IMR-90 (cell line): ENCODE measurements around the gene DHRS3. TPM values are rescaled to one million over a fixed set of nuclear protein-coding genes. Genes with fewer than 3 reads are reported as not detected.

Experiments used
- ATAC-seq: fragments of 200-7000 bp; cut with Tn5 transposase; 2 replicates; pipeline ENCODE4 v1.9.1; 2020; ENCODE audit warnings: low read depth, mild to moderate bottlenecking, moderate library complexity
- BruUV-seq: library from RNA; stranded (reverse); fragments of 400-500 nt; replicated peaks from 2 replicates; lab custom pipeline; 2021; lab: Mats Ljungman, UMichigan
- CTCF ChIA-PET: fragments of 300-600 bp; formaldehyde crosslinking; extraction: SDS; loops from one replicate; lab custom pipeline; 2021; ENCODE audit warnings: antibody characterized with exemption; lab: Yijun Ruan, JAX
- POLR2A ChIA-PET: fragments of 300-600 bp; sonication (Branson Sonifier 250); formaldehyde crosslinking; loops from one replicate; lab custom pipeline; 2022; ENCODE audit warnings: antibody characterized with exemption; ENCODE audit not compliant: unreplicated experiment; lab: Charles Lee
- DNase-seq: peaks from one replicate; pipeline ENCODE4 v3.0.0; 2013
- H2AFZ ChIP-seq: replicated peaks from 2 replicates; pipeline ENCODE3; 2013; ENCODE audit warnings: low read length, mild to moderate bottlenecking; ENCODE audit not compliant: poor library complexity
- H2AK5ac ChIP-seq: 2 replicates; pipeline ENCODE4 v1.6.1; 2013; ENCODE audit warnings: low read depth, low read length, inconsistent platforms
- H2AK9ac ChIP-seq: replicated peaks from 2 replicates; pipeline ENCODE3; 2013; ENCODE audit warnings: mild to moderate bottlenecking, low read depth, low read length, moderate library complexity; ENCODE audit not compliant: poor library complexity
- H2BK120ac ChIP-seq: 2 replicates; pipeline ENCODE4 v1.6.1; 2013; ENCODE audit warnings: low read depth, low read length, inconsistent platforms
- H2BK15ac ChIP-seq: 3 replicates; pipeline ENCODE4 v1.6.1; 2013; ENCODE audit warnings: low read depth, low read length, inconsistent platforms
- H2BK20ac ChIP-seq: 2 replicates; pipeline ENCODE4 v1.6.1; 2013; ENCODE audit warnings: low read depth, mild to moderate bottlenecking, inconsistent platforms, low read length, moderate library complexity
- H2BK5ac ChIP-seq: 2 replicates; pipeline ENCODE4 v1.6.1; 2013; ENCODE audit warnings: mild to moderate bottlenecking, low read depth, low read length, inconsistent platforms; ENCODE audit not compliant: poor library complexity, severe bottlenecking
- H3K14ac ChIP-seq: replicated peaks from 2 replicates; pipeline ENCODE4 v1.6.1; 2013; ENCODE audit warnings: low read depth, low read length, inconsistent platforms
- H3K18ac ChIP-seq: 2 replicates; pipeline ENCODE4 v1.6.1; 2013; ENCODE audit warnings: low read depth, low read length, control low read depth
- H3K23ac ChIP-seq: 2 replicates; pipeline ENCODE4 v1.6.1; 2013; ENCODE audit warnings: low read depth, low read length, inconsistent platforms
- H3K27ac ChIP-seq: 2 replicates; pipeline ENCODE4 v1.5.1; 2013; ENCODE audit warnings: mild to moderate bottlenecking, control low read depth, low read length; ENCODE audit not compliant: insufficient read depth
- H3K27me3 ChIP-seq: 2 replicates; pipeline ENCODE4 v1.6.1; 2013; ENCODE audit warnings: low read length; ENCODE audit not compliant: control insufficient read depth, insufficient read depth
- H3K36me3 ChIP-seq: 2 replicates; pipeline ENCODE4 v1.6.1; 2013; ENCODE audit warnings: low read length, mixed read lengths; ENCODE audit not compliant: control insufficient read depth, insufficient read depth
- H3K4ac ChIP-seq: 2 replicates; pipeline ENCODE4 v1.6.1; 2013; ENCODE audit warnings: low read depth, low read length, inconsistent platforms
- H3K4me1 ChIP-seq: 2 replicates; pipeline ENCODE4 v1.6.1; 2013; ENCODE audit warnings: low read length, mixed read lengths; ENCODE audit not compliant: control insufficient read depth, insufficient read depth
- H3K4me2 ChIP-seq: 2 replicates; pipeline ENCODE4 v1.6.1; 2013; ENCODE audit warnings: low read depth, mild to moderate bottlenecking, control low read depth, low read length, moderate library complexity
- H3K4me3 ChIP-seq: 2 replicates; pipeline ENCODE4 v1.5.1; 2013; ENCODE audit warnings: low read depth, mild to moderate bottlenecking, control low read depth, low read length, moderate library complexity; ENCODE audit not compliant: insufficient read depth
- H3K56ac ChIP-seq: 2 replicates; pipeline ENCODE4 v1.6.1; 2013; ENCODE audit warnings: low read length, inconsistent platforms; ENCODE audit not compliant: insufficient read depth; ENCODE audit errors: extremely low read depth
- H3K79me1 ChIP-seq, 2 experiments: 2 replicates each; pipeline ENCODE4 v1.6.1; 2013; ENCODE audit warnings: low read length in 2 of 2, inconsistent platforms in 1 of 2, low read depth in 1 of 2
- H3K9ac ChIP-seq: 2 replicates; pipeline ENCODE4 v1.6.1; 2013; ENCODE audit warnings: low read depth, low read length, control low read depth
- H3K9me1 ChIP-seq: 2 replicates; pipeline ENCODE4 v1.6.1; 2013; ENCODE audit warnings: low read length, inconsistent platforms; ENCODE audit not compliant: insufficient read depth
- H3K9me3 ChIP-seq: 2 replicates; pipeline ENCODE4 v1.6.1; 2013; ENCODE audit warnings: low read length; ENCODE audit not compliant: control insufficient read depth, insufficient read depth
- H4K20me1 ChIP-seq: 2 replicates; pipeline ENCODE4 v1.6.1; 2013; ENCODE audit warnings: low read length, inconsistent platforms; ENCODE audit not compliant: insufficient read depth
- H4K5ac ChIP-seq: 2 replicates; pipeline ENCODE4 v1.6.1; 2013; ENCODE audit warnings: mild to moderate bottlenecking, low read depth, low read length, control low read depth
- H4K8ac ChIP-seq, 2 experiments: 2 replicates each; pipeline ENCODE4 v1.6.1; 2013; ENCODE audit warnings: low read depth in 2 of 2, low read length in 2 of 2, control low read depth in 1 of 2, inconsistent platforms in 1 of 2
- H4K91ac ChIP-seq: 2 replicates; pipeline ENCODE4 v1.6.1; 2013; ENCODE audit warnings: low read depth, low read length, inconsistent platforms; ENCODE audit not compliant: insufficient read depth
- BHLHE40 ChIP-seq: fragments of 150-350 bp; IDR thresholded peaks from 2 replicates; pipeline ENCODE4 v1.6.1; 2016; ENCODE audit warnings: mild to moderate bottlenecking, low read depth, low read length
- CEBPB ChIP-seq: IDR thresholded peaks from 2 replicates; pipeline ENCODE4 v1.6.1; 2012; ENCODE audit warnings: low read depth, low read length, improper control_type of control experiment
- CHD1 ChIP-seq: IDR thresholded peaks from 2 replicates; pipeline ENCODE4 v1.6.1; 2012; ENCODE audit warnings: low read depth, low read length, improper control_type of control experiment
- CTCF ChIP-seq: conservative IDR thresholded peaks from 2 replicates; pipeline ENCODE4 v1.5.1; 2012; ENCODE audit warnings: mild to moderate bottlenecking, low read depth, low read length, improper control_type of control experiment
- ELK1 ChIP-seq: fragments of 150-350 bp; IDR thresholded peaks from 2 replicates; pipeline ENCODE4 v1.6.1; 2016; ENCODE audit warnings: low read depth, mild to moderate bottlenecking, low read length, moderate library complexity, borderline replicate concordance
- FOS ChIP-seq: fragments of 150-350 bp; IDR thresholded peaks from 2 replicates; pipeline ENCODE4 v1.6.1; 2016; ENCODE audit warnings: low read depth, low read length
- MAFK ChIP-seq: IDR thresholded peaks from 2 replicates; pipeline ENCODE4 v1.6.1; 2012; ENCODE audit warnings: low read depth, low read length, improper control_type of control experiment
- MAZ ChIP-seq: IDR thresholded peaks from 2 replicates; pipeline ENCODE4 v1.6.1; 2012; ENCODE audit warnings: low read depth, mild to moderate bottlenecking, low read length, improper control_type of control experiment, moderate library complexity, borderline replicate concordance
- MXI1 ChIP-seq: IDR thresholded peaks from 2 replicates; pipeline ENCODE4 v1.6.1; 2012; ENCODE audit warnings: low read depth, mild to moderate bottlenecking, low read length, moderate library complexity, borderline replicate concordance
- NFE2L2 ChIP-seq: fragments of 150-350 bp; IDR thresholded peaks from 2 replicates; pipeline ENCODE4 v1.6.1; 2016; ENCODE audit warnings: low read depth, mild to moderate bottlenecking, low read length
- POLR2A ChIP-seq: IDR thresholded peaks from 2 replicates; pipeline ENCODE4 v1.6.1; 2012; ENCODE audit warnings: mild to moderate bottlenecking, low read depth, low read length
- RAD21 ChIP-seq: IDR thresholded peaks from 2 replicates; pipeline ENCODE4 v1.6.1; 2012; ENCODE audit warnings: low read length, improper control_type of control experiment
- RCOR1 ChIP-seq: IDR thresholded peaks from 2 replicates; pipeline ENCODE4 v1.6.1; 2012; ENCODE audit warnings: mild to moderate bottlenecking, low read length, improper control_type of control experiment; ENCODE audit not compliant: insufficient replicate concordance
- RFX5 ChIP-seq: IDR thresholded peaks from 2 replicates; pipeline ENCODE4 v1.8.0; 2012; ENCODE audit warnings: low read depth, mild to moderate bottlenecking, low read length, moderate library complexity
- SMC3 ChIP-seq: fragments of 150-350 bp; IDR thresholded peaks from 2 replicates; pipeline ENCODE4 v1.6.1; 2016; ENCODE audit warnings: low read depth, mild to moderate bottlenecking, antibody characterized with exemption, low read length, moderate library complexity
- USF2 ChIP-seq: fragments of 150-350 bp; IDR thresholded peaks from 2 replicates; pipeline ENCODE4 v1.6.1; 2017; ENCODE audit warnings: mild to moderate bottlenecking, antibody characterized with exemption, low read length, low read depth
- WGBS, 2 experiments: methylation state at CpG; one replicate each; pipeline versions ENCODE4 v1.1.5 to v1.1.7; 2013; ENCODE audit warnings: missing lambda C conversion rate in 2 of 2; ENCODE audit not compliant: insufficient read length in 1 of 2; ENCODE audit errors: extremely low coverage in 2 of 2; 5-methylcytosine and 5-hydroxymethylcytosine counted together
- dilution Hi-C: fragments of 300-500 bp; cut with HindIII; formaldehyde crosslinking; loops from one replicate; pipeline ENCODE4 v1.14.3; 2018; ENCODE audit warnings: low sequenced_read_pairs; ENCODE audit not compliant: unreplicated experiment
- in situ Hi-C: fragments of 300-500 bp; cut with MboI; formaldehyde crosslinking; loops from 3 replicates; pipeline ENCODE4 v1.14.3; 2019; ENCODE audit warnings: low sequenced_read_pairs, inconsistent platforms, mixed read lengths
- intact Hi-C: fragments of 100-400 bp; cut with micrococcal nuclease; formaldehyde crosslinking; loops from 2 replicates; pipeline ENCODE4 v1.10.0; 2022
- polyA plus RNA-seq, 3 experiments: library from polyadenylated mRNA; depleted of rRNA; stranded (reverse); fragments of >200 nt; gene quantifications; 2 replicates each; pipeline ENCODE4 v1.2.3, GENCODE V29; 2012; ENCODE audit warnings: low replicate concordance in 1 of 3
- total RNA-seq: library from RNA; depleted of rRNA; stranded (reverse); fragments of >200 nt; gene quantifications from 2 replicates; pipeline ENCODE4 v1.2.3, GENCODE V29; 2012

The DHRS3 gene
- total and polyA plus RNA-seq, 2 of the 4 experiments (the other 2 are of a cell fraction) = 11.2 to 14.5 TPM

- Histone ChIP-seq H2BK5ac (no peak overlapping the region), H3K79me1 (no peaks in the 10 kb centered on the region), H2BK120ac (no peak overlapping the region), H4K8ac (no peak overlapping the region), H2AK9ac (no peak overlapping the region), H3K4ac (no peak overlapping the region), H3K9ac (no peak overlapping the region), H3K4me2 (no peak overlapping the region), H3K18ac (no peak overlapping the region), H3K9me1 (peaks cover 11% of the 10 kb centered on the region), H3K56ac (no peak overlapping the region), H3K27me3 (no peaks in the 10 kb centered on the region), H3K14ac (no peak overlapping the region), H2BK15ac (no peak overlapping the region), H3K4me3 (no peak overlapping the region), H4K20me1 (no peaks in the 10 kb centered on the region), H3K23ac (no peak overlapping the region), H3K9me3 (no peaks in the 10 kb centered on the region), H4K5ac (no peak overlapping the region), H3K4me1 (no peaks in the 10 kb centered on the region), H3K27ac (no peak overlapping the region), H2AFZ (no peak overlapping the region), H2BK20ac (no peak overlapping the region), H4K91ac (no peak overlapping the region), H3K36me3 (peaks cover 44% of the 10 kb centered on the region), H2AK5ac (no peak overlapping the region)
- POLR2A ChIA-PET = no interaction called here
- ATAC-seq (no peak), DNase-seq (no peak)
- WGBS, 2 experiments = no CpG with 5 or more reads among the region's 5 CpGs
- BruUV-seq = no TSS peak
- TF ChIP-seq CEBPB (no peak), NFE2L2 (no peak), RAD21 (no peak), ELK1 (no peak), USF2 (no peak), SMC3 (no peak), MAFK (no peak), RFX5 (no peak), FOS (no peak), MAZ (no peak), BHLHE40 (no peak), RCOR1 (no peak), POLR2A (no peak), CTCF (no peak), MXI1 (no peak), CHD1 (no peak)
- CTCF ChIA-PET = interaction anchor here (0.7 kb wide), 1 partner anchor 8 kb away, joined by 3 read pairs; no protein-coding TSS in a partner anchor
- intact Hi-C loops (no loop called here), dilution Hi-C loops (no loop called here), in situ Hi-C loops (no loop called here)
These were observed 47.7 kb downstream of the DHRS3 start for GRCh38 chr1:12570291-12570690.
